CD14-positive monocyte (primary cell): ENCODE measurements around the gene MS4A4E. TPM values are rescaled to one million over a fixed set of nuclear protein-coding genes. Genes with fewer than 3 reads are reported as not detected.
A peak's percentile ranks its signal among the peaks of the same experiment; 100 is the strongest.

Experiments
- DNase-seq, 3 donors: peaks; one replicate each; pipeline ENCODE4 v3.0.0-alpha.2; 2011 to 2022
- H2AFZ ChIP-seq: 2 replicates; pipeline ENCODE4 v1.6.0; 2012; ENCODE audit warnings: mild to moderate bottlenecking, low read depth, low read length, inconsistent platforms; ENCODE audit not compliant: insufficient read depth, poor library complexity, severe bottlenecking
- H3K27ac ChIP-seq, 2 donors: 1 replicate in 1 of 2; 2 replicates in 1 of 2; pipeline ENCODE4 v1.5.1; 2012 to 2013; ENCODE audit warnings: low read length in 2 of 2, control low read depth in 1 of 2, inconsistent platforms in 1 of 2, low read depth in 1 of 2, mild to moderate bottlenecking in 1 of 2
- H3K27me3 ChIP-seq, 2 donors: one replicate each; pipeline versions ENCODE4 v1.6.0 to v1.6.1; 2011 to 2013; ENCODE audit warnings: low read length in 2 of 2; ENCODE audit not compliant: control insufficient read depth in 2 of 2, insufficient read depth in 2 of 2
- H3K36me3 ChIP-seq, 2 donors: replicated peaks in 1 of 2; 1 replicate in 1 of 2; 2 replicates in 1 of 2; pipeline versions ENCODE4 v1.5.1 to v1.6.1; 2012 to 2013; ENCODE audit warnings: low read length in 2 of 2, control low read depth in 1 of 2, inconsistent platforms in 1 of 2, mild to moderate bottlenecking in 1 of 2; ENCODE audit not compliant: insufficient read depth in 2 of 2, control insufficient read depth in 1 of 2
- H3K4me1 ChIP-seq, 2 donors: 1 replicate in 1 of 2; 2 replicates in 1 of 2; pipeline versions ENCODE4 v1.5.1 to v1.6.1; 2012 to 2013; ENCODE audit warnings: low read length in 2 of 2, control low read depth in 1 of 2, inconsistent platforms in 1 of 2, mild to moderate bottlenecking in 1 of 2, moderate library complexity in 1 of 2; ENCODE audit not compliant: insufficient read depth in 2 of 2, control insufficient read depth in 1 of 2
- H3K4me2 ChIP-seq: replicated peaks from 2 replicates; pipeline ENCODE3; 2012; ENCODE audit warnings: low read length, moderate library complexity, mild to moderate bottlenecking; ENCODE audit not compliant: poor library complexity, severe bottlenecking; ENCODE audit errors: extremely low read depth
- H3K4me3 ChIP-seq, 3 experiments: fragments of 200-600 bp in 1 of 3; sonication (generic) in 1 of 3; replicated peaks in 1 of 3; 1 replicate in 2 of 3; 2 replicates in 1 of 3; pipeline ENCODE4 v1.5.1; 2011 to 2013; ENCODE audit warnings: low read length in 3 of 3, mild to moderate bottlenecking in 3 of 3, control low read depth in 2 of 3, low read depth in 2 of 3, inconsistent platforms in 1 of 3, moderate library complexity in 1 of 3
- H3K79me2 ChIP-seq: 2 replicates; pipeline ENCODE4 v1.6.0; 2012; ENCODE audit warnings: mild to moderate bottlenecking, control low read depth, inconsistent platforms, low read length, moderate library complexity; ENCODE audit not compliant: insufficient read depth
- H3K9ac ChIP-seq: 2 replicates; pipeline ENCODE4 v1.6.0; 2017; ENCODE audit warnings: low read length, mild to moderate bottlenecking; ENCODE audit not compliant: insufficient read depth, poor library complexity, severe bottlenecking
- H3K9me3 ChIP-seq, 2 donors: replicated peaks in 1 of 2; 1 replicate in 1 of 2; 2 replicates in 1 of 2; pipeline versions ENCODE4 v1.5.1 to v1.6.1; 2012 to 2013; ENCODE audit warnings: low read length in 2 of 2, control low read depth in 1 of 2; ENCODE audit not compliant: control insufficient read depth in 1 of 2, insufficient read depth in 1 of 2
- H4K20me1 ChIP-seq: 2 replicates; pipeline ENCODE4 v1.6.0; 2012; ENCODE audit warnings: mild to moderate bottlenecking, low read length, control low read depth, moderate library complexity; ENCODE audit not compliant: insufficient read depth
- H3K27ac Mint-ChIP-seq, 7 donors: one replicate each; pipeline ENCODE4 v1.8.0; 2020; ENCODE audit warnings: mild to moderate bottlenecking in 7 of 7, mixed read lengths in 7 of 7, moderate library complexity in 6 of 7, inconsistent platforms in 2 of 7
- H3K27me3 Mint-ChIP-seq, 3 donors: one replicate each; pipeline ENCODE4 v1.8.0; 2021 to 2022; ENCODE audit warnings: low read depth in 3 of 3, mild to moderate bottlenecking in 3 of 3, mixed read lengths in 3 of 3, moderate library complexity in 3 of 3, inconsistent platforms in 1 of 3
- H3K36me3 Mint-ChIP-seq, 2 donors: one replicate each; pipeline ENCODE4 v1.8.0; 2020; ENCODE audit warnings: mixed read lengths in 2 of 2, inconsistent platforms in 1 of 2, mild to moderate bottlenecking in 1 of 2
- H3K4me1 Mint-ChIP-seq: one replicate; pipeline ENCODE4 v1.8.0; 2020; ENCODE audit warnings: mild to moderate bottlenecking, mixed read lengths
- H3K4me3 Mint-ChIP-seq, 2 donors: one replicate each; pipeline ENCODE4 v1.8.0; 2020; ENCODE audit warnings: mild to moderate bottlenecking in 2 of 2, mixed read lengths in 2 of 2, moderate library complexity in 1 of 2
- H3K9me3 Mint-ChIP-seq, 7 donors: one replicate each; pipeline ENCODE4 v1.8.0; 2020 to 2022; ENCODE audit warnings: mixed read lengths in 7 of 7, mild to moderate bottlenecking in 6 of 7, moderate library complexity in 6 of 7, inconsistent platforms in 2 of 7
- CTCF ChIP-seq: fragments of 200-600 bp; IDR thresholded peaks from one replicate; pipeline ENCODE4 v1.8.0; 2022; ENCODE audit warnings: antibody characterized with exemption, mild to moderate bottlenecking
- WGBS: methylation state at CpG from one replicate; pipeline ENCODE4 v1.1.5; 2013; ENCODE audit warnings: missing lambda C conversion rate; ENCODE audit not compliant: insufficient coverage; 5-methylcytosine and 5-hydroxymethylcytosine counted together
- intact Hi-C, 2 donors: fragments of 100-400 bp; cut with micrococcal nuclease; formaldehyde crosslinking; loops; one replicate each; pipeline versions ENCODE4 v1.15.0 to v1.15.1; 2023
- polyA plus RNA-seq, 3 donors: library from polyadenylated mRNA; depleted of rRNA in 1 of 3; unstranded in 2 of 3; stranded (reverse) in 1 of 3; fragments of 300-500 nt in 2 of 3; fragments of >200 nt in 1 of 3; fragmentation: Illumina TruSeq in 2 of 3; gene quantifications; 1 replicate in 2 of 3; 2 replicates in 1 of 3; pipeline ENCODE4 v1.2.3, GENCODE V29; 2012 to 2021

MS4A4E gene
- polyA plus RNA-seq, 3 donors, result 1.00 to 10.2 (median 1.1) TPM

- Histone ChIP-seq H3K27ac (peak overlapping the region in 1 of 2 donors; percentile 56), H3K4me2 (peak overlapping the region; percentile 11), H3K4me3 (no peak overlapping the region), H2AFZ (no peak overlapping the region), H3K9ac (no peak overlapping the region), H3K27me3 (no peaks in the 10 kb centered on the region), H4K20me1 (no peaks in the 10 kb centered on the region), H3K36me3 (no peaks in the 10 kb centered on the region), H3K79me2 (no peaks in the 10 kb centered on the region), H3K9me3 (peaks cover 5 to 18% of the 10 kb centered on the region in 2 donors), H3K4me1 (peaks cover 17 to 20% of the 10 kb centered on the region in 2 donors)
- Mint-ChIP-seq H3K4me1 (peaks cover 25% of the 10 kb centered on the region), H3K36me3 (peaks cover 0 to 6% of the 10 kb centered on the region in 2 donors), H3K9me3 (peaks cover 7 to 14% (median 10%) of the 10 kb centered on the region in 7 donors), H3K27me3 (peaks cover 0 to 3% (median 0%) of the 10 kb centered on the region in 3 donors), H3K27ac (peak overlapping the region in 6 of 7 donors; percentile 2 to 53 (median 22)), H3K4me3 (no peak overlapping the region)
- 52% methylated on average over 3 of the region's 4 CpGs for WGBS
- intact Hi-C loops, result loop anchor here (5.0 to 10.0 kb wide), 2 partner anchors 221 to 354 kb away; no protein-coding TSS in a partner anchor
- no peak for TF ChIP-seq CTCF
- DNase-seq, result peak in 2 of 3 donors; percentile 70 to 72
Measured at GRCh38 chr11:60263402-60263801, 20.5 kb upstream of the MS4A4E start.

- H3K4me1 Mint-ChIP-seq, result peaks cover 26% of the 10 kb centered on the region
- no peak overlapping the region for H3K4me2 ChIP-seq
- peaks cover 7 to 18% (median 14%) of the 10 kb centered on the region in 7 donors for H3K9me3 Mint-ChIP-seq
- H3K36me3 ChIP-seq, result no peaks in the 10 kb centered on the region
- H3K9ac ChIP-seq, result no peak overlapping the region
- TF ChIP-seq CTCF, result no peak
- H4K20me1 ChIP-seq, result no peaks in the 10 kb centered on the region
- no peak for DNase-seq
- no peak overlapping the region for H2AFZ ChIP-seq
- intact Hi-C loops, result loop anchor here (5.0 to 10.0 kb wide), 2 partner anchors 224 to 356 kb away; no protein-coding TSS in a partner anchor
- no peak overlapping the region for H3K4me3 Mint-ChIP-seq
- H3K9me3 ChIP-seq, result peaks cover 5 to 18% of the 10 kb centered on the region in 2 donors
- H3K27ac Mint-ChIP-seq, result peak overlapping the region in 1 of 7 donors; percentile 52
- peaks cover 0 to 6% of the 10 kb centered on the region in 2 donors for H3K36me3 Mint-ChIP-seq
- H3K27me3 ChIP-seq, result no peaks in the 10 kb centered on the region
- H3K27ac ChIP-seq, result no peak overlapping the region
- no CpG with 5 or more reads among the region's 4 CpGs for WGBS
- H3K4me1 ChIP-seq, result peaks cover 17 to 20% of the 10 kb centered on the region in 2 donors
- no peak overlapping the region for H3K4me3 ChIP-seq
- peaks cover 0 to 5% (median 0%) of the 10 kb centered on the region in 3 donors for H3K27me3 Mint-ChIP-seq
- no peaks in the 10 kb centered on the region for H3K79me2 ChIP-seq
Measured at GRCh38 chr11:60261014-60261413, 18.1 kb upstream of the MS4A4E start.
